CD4-positive, alpha-beta T cell treated with Interleukin-6 at 100 ng/mL for 8 hours (primary cell): Measurements from ENCODE around the gene RTRAF.

Experiments used
- DNase-seq: peaks from one replicate; pipeline ENCODE4 v3.0.0-alpha.2; 2020; ENCODE audit warnings: mixed read lengths, low spot score

Gene RTRAF

GRCh38 chr14:52020866-52021717 lies 31.7 kb downstream of the RTRAF start:
- no peak for DNase-seq

GRCh38 chr14:52021957-52022600 lies 32.7 kb downstream of the RTRAF start:
- DNase-seq: no peak

GRCh38 chr14:52023518-52023917 lies 34.2 kb downstream of the RTRAF start:
- no peak for DNase-seq

GRCh38 chr14:52025310-52025709 lies 36.0 kb downstream of the RTRAF start:
- no peak for DNase-seq

- no peak for DNase-seq
These were observed 36.8 kb downstream of the RTRAF start for GRCh38 chr14:52026017-52026660.

DNA sequence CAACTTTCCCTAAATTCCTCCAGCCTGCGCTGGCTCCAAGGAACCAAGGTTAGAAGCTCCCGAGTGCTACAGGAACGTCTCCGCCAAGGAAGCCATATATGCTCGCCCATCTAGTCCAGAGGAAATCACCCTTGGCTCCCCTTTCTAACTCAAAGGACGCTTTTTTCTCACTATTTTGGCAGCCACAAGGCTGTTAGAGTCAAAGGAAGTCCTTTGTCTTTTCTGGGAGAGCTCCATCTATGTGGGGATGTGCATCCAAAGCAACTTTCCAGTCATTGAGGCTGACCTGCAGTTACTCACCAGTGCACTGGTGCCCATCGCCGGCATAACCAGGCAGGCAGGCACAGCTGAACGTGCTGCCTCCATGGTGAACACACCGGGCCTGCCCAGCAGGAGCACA lies 37.6 kb downstream of the RTRAF start:
- no peak for DNase-seq

- DNase-seq: no peak
These were observed 40.5 kb downstream of the RTRAF start for GRCh38 chr14:52029881-52030280.

GRCh38 chr14:52031781-52032180 lies 42.4 kb downstream of the RTRAF start:
- no peak for DNase-seq

- no peak for DNase-seq
These were observed 43.0 kb downstream of the RTRAF start for GRCh38 chr14:52032204-52032801.

GRCh38 chr14:52033101-52033642 lies 43.8 kb downstream of the RTRAF start:
- no peak for DNase-seq

DNA sequence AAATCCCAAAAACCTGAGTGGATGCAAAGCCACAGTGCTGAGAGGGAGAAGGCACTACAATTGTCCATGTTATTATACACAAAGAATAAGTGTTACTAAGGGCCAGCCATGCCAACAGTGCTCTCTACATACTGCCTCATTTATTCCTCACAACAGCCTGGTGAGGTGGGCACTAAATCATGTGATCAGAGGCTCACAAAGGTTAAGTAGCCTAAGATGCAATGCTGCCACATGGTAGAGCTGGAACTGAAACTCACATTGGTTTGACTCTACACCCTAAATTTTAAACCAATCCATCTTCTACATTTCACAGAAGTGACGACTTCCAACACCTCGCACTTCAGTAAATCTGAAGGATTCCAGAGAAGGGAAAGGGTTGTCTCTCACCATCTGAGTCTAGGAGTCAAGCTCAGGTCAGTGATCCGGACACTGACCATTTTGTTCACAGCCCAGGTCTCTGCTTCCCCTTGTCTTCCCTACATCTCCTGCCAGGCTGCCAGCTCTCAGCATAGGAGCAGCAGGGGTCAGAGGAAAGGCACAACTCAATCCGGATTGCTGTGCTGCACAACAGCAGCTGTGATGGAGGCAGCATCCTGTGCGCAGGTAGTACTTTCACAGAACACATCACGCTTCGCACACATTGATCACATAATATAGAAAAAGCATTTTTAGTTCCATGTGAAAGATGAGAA lies 49.9 kb downstream of the RTRAF start:
- DNase-seq: no peak

- no peak for DNase-seq
These were observed 51.3 kb downstream of the RTRAF start for GRCh38 chr14:52040598-52040997.

DNA sequence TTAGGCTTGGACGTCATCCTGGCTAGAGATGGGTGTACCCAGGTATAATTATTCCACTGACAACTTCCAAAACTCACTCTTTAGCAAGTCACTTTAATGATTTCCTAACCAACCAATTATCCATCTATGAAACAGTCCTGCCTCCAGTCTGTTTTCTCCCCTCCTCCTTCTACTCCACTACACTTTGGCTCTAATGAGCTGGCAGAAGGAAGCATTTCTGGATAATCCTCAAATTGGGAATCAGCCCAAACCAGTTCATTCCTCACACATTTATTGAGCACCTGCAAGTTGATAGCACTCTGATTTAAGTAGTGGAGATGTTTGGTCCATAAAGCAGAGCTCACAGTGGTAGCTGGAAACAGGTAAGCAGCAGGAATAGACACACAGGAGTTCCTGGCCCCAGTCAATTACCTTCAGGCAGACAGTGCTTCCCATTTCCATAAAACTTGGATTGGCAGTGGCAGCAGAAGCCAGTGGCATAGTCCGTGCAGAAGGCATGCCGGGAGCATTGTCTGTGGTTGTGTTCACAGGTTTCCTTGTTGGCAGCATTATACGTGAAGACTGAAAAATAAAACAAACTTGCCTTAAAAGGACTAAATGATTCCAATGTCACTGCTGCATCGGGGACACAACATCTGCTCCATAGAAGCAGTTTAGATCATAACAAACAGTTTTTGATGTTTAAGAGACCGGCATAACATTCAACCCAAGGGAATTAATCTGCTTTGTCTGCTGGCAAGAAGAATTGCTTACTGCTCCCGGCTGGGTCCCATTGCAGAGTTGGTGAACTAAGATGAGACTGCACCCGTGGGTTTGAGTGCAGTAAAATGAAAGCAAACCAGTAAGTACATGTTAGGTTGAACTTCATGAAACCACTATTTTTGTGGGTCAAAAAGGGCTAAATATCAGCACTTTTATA lies 53.3 kb downstream of the RTRAF start:
- no peak for DNase-seq

DNA sequence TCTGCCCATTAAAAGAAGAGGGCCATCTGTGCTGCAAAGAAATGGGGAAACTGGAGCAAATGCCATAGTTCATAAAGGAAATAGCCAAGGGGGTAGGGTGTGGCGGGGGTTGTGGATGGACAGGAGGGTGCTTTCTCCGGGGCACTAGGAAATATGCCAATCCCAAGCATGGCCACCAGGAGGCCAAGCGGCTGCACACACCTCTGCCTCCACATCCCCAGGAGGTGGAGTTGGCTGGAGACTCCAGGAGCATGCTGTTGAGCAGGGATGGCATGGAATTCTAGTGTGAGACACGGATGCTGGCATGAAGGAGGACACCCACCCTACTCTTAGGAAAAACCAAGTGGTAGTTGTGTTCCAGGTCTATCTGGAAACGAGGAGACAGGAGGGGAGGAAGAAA lies 54.3 kb downstream of the RTRAF start:
- DNase-seq: peak; percentile 8

- no peak for DNase-seq
These were observed 55.6 kb downstream of the RTRAF start for GRCh38 chr14:52044791-52045522.

GRCh38 chr14:52046376-52046917 lies 57.1 kb downstream of the RTRAF start:
- no peak for DNase-seq

- DNase-seq: no peak
These were observed 58.8 kb downstream of the RTRAF start for GRCh38 chr14:52048116-52048515.

DNA sequence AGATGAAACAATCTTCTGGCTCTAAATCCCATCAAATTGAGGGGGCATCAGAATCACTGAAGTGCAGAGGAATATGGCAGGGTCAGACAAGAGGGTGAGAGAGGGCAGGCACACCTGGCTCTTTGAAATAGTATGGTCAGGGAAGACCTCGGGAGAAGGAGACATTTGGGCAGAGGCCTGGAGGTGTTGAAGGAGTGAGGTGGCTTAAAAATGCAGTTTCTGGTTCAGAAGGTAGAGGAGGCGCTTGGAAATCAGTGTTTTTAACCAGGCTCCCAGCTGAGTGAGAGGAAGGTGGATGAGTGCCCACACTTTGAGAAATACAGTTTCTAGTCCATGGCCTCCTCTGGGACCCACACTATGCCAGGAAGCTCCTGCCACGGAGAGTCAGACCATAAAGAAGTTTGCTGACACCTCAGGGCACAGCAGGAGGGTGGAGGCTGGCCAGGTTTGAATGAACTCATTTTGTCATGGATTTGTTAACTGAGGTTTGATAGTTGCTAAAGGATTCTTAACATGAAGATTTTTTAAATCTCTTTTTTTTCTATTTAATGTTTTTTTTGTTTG lies 59.4 kb downstream of the RTRAF start:
- DNase-seq: no peak

- no peak for DNase-seq
These were observed 59.9 kb downstream of the RTRAF start for GRCh38 chr14:52049271-52049670.
